NT2/D1 (cell line): ENCODE results near the gene ARHGEF38.

ENCODE experiments used
- SUZ12 ChIP-seq: IDR thresholded peaks from 2 replicates; pipeline ENCODE4 v1.6.1; 2011; ENCODE audit not compliant: insufficient read length, insufficient read depth; ENCODE audit errors: extremely low read depth
- YY1 ChIP-seq: IDR thresholded peaks from 2 replicates; pipeline ENCODE4 v1.6.1; 2011; ENCODE audit not compliant: insufficient read length, insufficient read depth
- ZNF274 ChIP-seq: IDR thresholded peaks from 2 replicates; pipeline ENCODE4 v1.6.1; 2011; ENCODE audit warnings: mild to moderate bottlenecking, low read depth, low read length

- no peak for TF ChIP-seq YY1
- no peak for TF ChIP-seq SUZ12
- TF ChIP-seq ZNF274: no peak
These were observed 1.8 kb upstream of the ARHGEF38 start for GRCh38 chr4:105550641-105551040.
